Body of pancreas (tissue), 4 donors: ENCODE measurements around the gene RRN3.

Experiments used
- CTCF ChIP-seq, 7 experiments: fragments of 450-650 bp in 4 of 7; fragments of 200-600 bp in 3 of 7; sonication (generic) in 3 of 7; IDR thresholded peaks; one replicate each; pipeline ENCODE4 v1.5.1; 2016 to 2019; ENCODE audit warnings: antibody characterized with exemption in 7 of 7
- POLR2A ChIP-seq, 3 donors: fragments of 450-650 bp; IDR thresholded peaks; one replicate each; pipeline ENCODE4 v1.6.1; 2016; ENCODE audit warnings: antibody characterized with exemption in 3 of 3, mild to moderate bottlenecking in 2 of 3

DNA sequence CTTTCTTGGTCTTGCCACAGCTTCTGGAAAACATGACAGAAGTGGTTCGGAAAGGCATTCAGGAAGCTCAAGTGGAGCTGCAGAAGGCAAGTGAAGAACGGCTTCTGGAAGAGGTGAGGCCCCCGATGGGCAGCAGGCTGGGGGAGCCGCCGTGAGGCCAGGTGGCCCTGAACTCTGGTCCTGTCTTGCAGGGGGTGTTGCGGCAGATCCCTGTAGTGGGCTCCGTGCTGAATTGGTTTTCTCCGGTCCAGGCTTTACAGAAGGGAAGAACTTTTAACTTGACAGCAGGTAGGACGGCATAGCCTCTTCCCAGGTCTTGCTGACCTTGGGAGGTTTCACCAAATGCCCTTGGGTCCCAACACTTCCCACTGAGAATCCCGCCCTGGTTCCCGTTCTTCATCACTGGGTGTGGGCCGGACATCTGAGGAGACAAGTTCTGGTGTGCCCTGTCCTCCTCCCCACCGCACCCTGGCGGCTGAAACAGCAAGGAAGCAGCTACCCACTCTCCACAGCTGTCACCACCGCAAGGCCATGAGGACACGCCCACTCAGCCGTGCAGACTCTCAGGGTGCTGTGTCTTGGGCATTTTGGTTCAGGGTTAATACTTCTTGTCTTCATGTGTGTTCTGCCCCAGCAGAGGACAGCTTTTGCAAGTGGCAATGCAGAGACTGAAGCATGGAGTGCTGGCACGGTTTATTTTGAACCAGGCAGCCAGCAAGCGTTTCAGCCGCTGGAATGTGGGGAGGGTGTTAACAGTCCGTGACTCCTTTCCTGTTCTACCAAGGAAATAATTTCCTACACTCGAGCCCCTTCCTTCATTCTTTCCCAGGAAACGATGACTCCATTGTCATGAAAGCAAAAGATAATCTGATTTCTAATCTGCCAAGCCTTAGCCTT is 59.6 kb downstream of the RRN3 start:
- no peak for TF ChIP-seq POLR2A (IDR thresholded peaks at IDR 0.05)
- TF ChIP-seq CTCF (IDR thresholded peaks at IDR 0.05) = no peak
